ENCODE data around the gene MON1B.
"Not testable (repeated sequence)": the region's sequence is repeated elsewhere in the genome, so short reads cannot be mapped to it uniquely, and the experiment has no call there.

MON1B gene

DNA sequence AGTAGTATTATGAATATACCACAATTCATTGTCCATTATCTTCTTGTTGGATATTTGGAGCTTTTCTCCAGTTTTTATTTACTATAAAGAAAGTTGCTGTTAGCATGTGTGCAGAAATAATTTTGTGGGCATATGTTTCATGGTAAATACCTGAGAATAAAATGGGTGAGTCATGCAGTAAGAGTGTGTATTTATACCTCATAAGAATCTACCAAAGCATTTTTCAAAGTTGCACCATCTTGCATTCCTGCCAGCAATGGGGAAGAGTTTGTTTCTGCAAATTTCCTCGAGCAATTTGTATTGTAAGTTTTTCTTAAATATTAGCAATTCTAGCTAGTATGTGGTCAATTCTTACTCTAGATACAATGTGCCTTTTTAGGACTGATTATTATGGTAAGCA, 7.9 kb upstream of the MON1B start:
- no peak for ATAC-seq
- TF ChIP-seq RARB (CRISPR knock-in tag; IDR thresholded peaks at IDR 0.05) (no peak), TOX (CRISPR knock-in tag; IDR thresholded peaks at IDR 0.05; ENCODE audit: borderline replicate concordance) (no peak), SNAI2 (CRISPR knock-in tag; IDR thresholded peaks at IDR 0.05) (no peak), ESRRG (CRISPR knock-in tag; IDR thresholded peaks at IDR 0.05) (no peak), ZC3H10 (CRISPR knock-in tag; IDR thresholded peaks at IDR 0.05) (no peak), ZFP3 (CRISPR knock-in tag; IDR thresholded peaks at IDR 0.05) (no peak), GLIS3 (CRISPR knock-in tag; IDR thresholded peaks at IDR 0.05) (no peak), PPARA (CRISPR knock-in tag; IDR thresholded peaks at IDR 0.05; ENCODE audit: borderline replicate concordance) (no peak), ZNF565 (CRISPR knock-in tag; conservative IDR thresholded peaks at IDR 0.05; ENCODE audit: low read depth) (no peak), CSDC2 (CRISPR knock-in tag; IDR thresholded peaks at IDR 0.05) (no peak), ZNF8 (CRISPR knock-in tag; IDR thresholded peaks at IDR 0.05) (no peak)
- TF ChIP-seq, protein P1, sequence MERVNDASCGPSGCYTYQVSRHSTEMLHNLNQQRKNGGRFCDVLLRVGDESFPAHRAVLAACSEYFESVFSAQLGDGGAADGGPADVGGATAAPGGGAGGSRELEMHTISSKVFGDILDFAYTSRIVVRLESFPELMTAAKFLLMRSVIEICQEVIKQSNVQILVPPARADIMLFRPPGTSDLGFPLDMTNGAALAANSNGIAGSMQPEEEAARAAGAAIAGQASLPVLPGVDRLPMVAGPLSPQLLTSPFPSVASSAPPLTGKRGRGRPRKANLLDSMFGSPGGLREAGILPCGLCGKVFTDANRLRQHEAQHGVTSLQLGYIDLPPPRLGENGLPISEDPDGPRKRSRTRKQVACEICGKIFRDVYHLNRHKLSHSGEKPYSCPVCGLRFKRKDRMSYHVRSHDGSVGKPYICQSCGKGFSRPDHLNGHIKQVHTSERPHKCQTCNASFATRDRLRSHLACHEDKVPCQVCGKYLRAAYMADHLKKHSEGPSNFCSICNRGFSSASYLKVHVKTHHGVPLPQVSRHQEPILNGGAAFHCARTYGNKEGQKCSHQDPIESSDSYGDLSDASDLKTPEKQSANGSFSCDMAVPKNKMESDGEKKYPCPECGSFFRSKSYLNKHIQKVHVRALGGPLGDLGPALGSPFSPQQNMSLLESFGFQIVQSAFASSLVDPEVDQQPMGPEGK (CRISPR knock-in tag; IDR thresholded peaks at IDR 0.05; ENCODE audit: borderline replicate concordance) = no peak

DNA sequence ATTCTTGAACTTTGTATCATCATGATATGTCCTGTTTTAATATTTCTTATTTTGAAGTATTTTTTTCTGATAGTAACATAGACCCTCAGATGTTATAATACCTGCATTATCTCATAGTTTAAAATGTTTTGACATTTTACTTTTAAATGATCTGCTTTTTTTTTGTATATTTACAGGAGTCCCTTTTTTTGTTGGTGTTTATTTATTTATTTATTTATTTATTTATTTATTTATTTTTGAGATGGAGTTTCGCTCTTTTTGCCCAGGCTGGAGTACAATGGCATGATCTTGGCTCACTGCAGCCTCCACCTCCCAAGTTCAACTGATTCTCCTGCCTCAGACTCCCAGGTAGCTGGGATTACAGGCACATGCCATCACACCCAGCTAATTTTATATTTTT, 4.7 kb upstream of the MON1B start:
- ATAC-seq = not testable (repeated sequence)

DNA sequence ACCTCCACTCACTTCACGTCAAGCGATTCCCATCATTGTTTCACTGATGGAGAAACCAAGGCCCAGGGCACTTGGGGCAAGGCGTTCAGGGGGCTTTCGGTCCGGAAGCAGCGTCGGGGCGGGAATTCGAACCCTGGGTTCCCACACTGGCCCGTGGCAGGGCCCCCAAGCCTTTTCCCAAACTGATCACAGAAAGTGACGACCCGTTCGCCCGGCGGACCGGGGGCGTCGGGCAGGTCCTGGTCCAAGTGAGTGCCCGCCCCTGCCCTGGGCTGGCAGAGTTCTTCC, 856 bp upstream of the MON1B start:
- ATAC-seq = no peak
- no peak for TF ChIP-seq ARNTL (CRISPR knock-in tag; IDR thresholded peaks at IDR 0.05; ENCODE audit: borderline replicate concordance, low read depth)
- TF ChIP-seq SNAI2 (CRISPR knock-in tag; IDR thresholded peaks at IDR 0.05) = no peak
- TF ChIP-seq, protein P2, sequence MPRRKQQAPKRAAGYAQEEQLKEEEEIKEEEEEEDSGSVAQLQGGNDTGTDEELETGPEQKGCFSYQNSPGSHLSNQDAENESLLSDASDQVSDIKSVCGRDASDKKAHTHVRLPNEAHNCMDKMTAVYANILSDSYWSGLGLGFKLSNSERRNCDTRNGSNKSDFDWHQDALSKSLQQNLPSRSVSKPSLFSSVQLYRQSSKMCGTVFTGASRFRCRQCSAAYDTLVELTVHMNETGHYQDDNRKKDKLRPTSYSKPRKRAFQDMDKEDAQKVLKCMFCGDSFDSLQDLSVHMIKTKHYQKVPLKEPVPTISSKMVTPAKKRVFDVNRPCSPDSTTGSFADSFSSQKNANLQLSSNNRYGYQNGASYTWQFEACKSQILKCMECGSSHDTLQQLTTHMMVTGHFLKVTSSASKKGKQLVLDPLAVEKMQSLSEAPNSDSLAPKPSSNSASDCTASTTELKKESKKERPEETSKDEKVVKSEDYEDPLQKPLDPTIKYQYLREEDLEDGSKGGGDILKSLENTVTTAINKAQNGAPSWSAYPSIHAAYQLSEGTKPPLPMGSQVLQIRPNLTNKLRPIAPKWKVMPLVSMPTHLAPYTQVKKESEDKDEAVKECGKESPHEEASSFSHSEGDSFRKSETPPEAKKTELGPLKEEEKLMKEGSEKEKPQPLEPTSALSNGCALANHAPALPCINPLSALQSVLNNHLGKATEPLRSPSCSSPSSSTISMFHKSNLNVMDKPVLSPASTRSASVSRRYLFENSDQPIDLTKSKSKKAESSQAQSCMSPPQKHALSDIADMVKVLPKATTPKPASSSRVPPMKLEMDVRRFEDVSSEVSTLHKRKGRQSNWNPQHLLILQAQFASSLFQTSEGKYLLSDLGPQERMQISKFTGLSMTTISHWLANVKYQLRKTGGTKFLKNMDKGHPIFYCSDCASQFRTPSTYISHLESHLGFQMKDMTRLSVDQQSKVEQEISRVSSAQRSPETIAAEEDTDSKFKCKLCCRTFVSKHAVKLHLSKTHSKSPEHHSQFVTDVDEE (CRISPR knock-in tag; IDR thresholded peaks at IDR 0.05) = no peak

DNA sequence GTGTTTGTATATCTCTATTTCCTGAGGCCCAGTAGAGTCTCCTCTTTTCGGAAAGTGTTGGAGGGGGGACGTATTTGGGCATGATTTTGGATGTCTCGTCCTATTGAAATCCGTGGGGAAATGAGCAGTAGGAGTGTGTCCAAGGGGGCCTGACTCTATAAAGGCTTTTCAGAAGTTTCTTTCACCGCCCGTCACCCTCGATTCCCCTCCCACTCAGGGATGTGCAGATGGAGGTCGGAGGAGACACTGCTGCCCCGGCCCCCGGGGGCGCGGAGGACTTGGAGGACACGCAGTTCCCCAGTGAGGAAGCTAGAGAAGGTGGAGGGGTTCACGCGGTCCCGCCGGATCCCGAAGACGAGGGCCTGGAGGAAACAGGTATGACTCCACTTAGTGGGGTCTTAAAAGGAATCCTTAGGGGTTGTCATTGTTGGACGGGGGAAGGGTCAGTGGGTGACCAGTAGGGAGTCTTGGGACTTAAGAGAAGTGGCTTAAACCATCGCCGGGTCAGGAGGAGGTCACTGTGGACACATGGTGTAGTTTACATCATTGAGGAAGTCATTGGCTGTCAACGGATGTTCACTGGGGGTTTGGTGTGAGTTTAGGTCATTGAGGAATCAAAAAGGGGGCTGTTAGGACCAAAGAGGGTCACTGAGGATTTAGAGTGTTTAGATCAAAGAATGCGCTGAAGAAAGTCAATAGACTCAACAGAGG, 424 bp downstream of the MON1B start:
- peak; percentile 2 for ATAC-seq
- TF ChIP-seq, protein P3, sequence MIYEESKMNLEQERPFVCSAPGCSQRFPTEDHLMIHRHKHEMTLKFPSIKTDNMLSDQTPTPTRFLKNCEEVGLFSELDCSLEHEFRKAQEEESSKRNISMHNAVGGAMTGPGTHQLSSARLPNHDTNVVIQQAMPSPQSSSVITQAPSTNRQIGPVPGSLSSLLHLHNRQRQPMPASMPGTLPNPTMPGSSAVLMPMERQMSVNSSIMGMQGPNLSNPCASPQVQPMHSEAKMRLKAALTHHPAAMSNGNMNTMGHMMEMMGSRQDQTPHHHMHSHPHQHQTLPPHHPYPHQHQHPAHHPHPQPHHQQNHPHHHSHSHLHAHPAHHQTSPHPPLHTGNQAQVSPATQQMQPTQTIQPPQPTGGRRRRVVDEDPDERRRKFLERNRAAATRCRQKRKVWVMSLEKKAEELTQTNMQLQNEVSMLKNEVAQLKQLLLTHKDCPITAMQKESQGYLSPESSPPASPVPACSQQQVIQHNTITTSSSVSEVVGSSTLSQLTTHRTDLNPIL (CRISPR knock-in tag; IDR thresholded peaks at IDR 0.05; ENCODE audit: low read depth) = no peak
- TF ChIP-seq, protein P4, sequence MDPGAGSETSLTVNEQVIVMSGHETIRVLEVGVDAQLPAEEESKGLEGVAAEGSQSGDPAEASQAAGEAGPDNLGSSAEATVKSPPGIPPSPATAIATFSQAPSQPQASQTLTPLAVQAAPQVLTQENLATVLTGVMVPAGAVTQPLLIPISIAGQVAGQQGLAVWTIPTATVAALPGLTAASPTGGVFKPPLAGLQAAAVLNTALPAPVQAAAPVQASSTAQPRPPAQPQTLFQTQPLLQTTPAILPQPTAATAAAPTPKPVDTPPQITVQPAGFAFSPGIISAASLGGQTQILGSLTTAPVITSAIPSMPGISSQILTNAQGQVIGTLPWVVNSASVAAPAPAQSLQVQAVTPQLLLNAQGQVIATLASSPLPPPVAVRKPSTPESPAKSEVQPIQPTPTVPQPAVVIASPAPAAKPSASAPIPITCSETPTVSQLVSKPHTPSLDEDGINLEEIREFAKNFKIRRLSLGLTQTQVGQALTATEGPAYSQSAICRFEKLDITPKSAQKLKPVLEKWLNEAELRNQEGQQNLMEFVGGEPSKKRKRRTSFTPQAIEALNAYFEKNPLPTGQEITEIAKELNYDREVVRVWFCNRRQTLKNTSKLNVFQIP (CRISPR knock-in tag; IDR thresholded peaks at IDR 0.05; ENCODE audit: borderline replicate concordance, low read depth) = no peak
- TF ChIP-seq, protein P5, sequence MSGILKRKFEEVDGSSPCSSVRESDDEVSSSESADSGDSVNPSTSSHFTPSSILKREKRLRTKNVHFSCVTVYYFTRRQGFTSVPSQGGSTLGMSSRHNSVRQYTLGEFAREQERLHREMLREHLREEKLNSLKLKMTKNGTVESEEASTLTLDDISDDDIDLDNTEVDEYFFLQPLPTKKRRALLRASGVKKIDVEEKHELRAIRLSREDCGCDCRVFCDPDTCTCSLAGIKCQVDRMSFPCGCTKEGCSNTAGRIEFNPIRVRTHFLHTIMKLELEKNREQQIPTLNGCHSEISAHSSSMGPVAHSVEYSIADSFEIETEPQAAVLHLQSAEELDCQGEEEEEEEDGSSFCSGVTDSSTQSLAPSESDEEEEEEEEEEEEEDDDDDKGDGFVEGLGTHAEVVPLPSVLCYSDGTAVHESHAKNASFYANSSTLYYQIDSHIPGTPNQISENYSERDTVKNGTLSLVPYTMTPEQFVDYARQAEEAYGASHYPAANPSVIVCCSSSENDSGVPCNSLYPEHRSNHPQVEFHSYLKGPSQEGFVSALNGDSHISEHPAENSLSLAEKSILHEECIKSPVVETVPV (CRISPR knock-in tag; IDR thresholded peaks at IDR 0.05) = no peak

DNA sequence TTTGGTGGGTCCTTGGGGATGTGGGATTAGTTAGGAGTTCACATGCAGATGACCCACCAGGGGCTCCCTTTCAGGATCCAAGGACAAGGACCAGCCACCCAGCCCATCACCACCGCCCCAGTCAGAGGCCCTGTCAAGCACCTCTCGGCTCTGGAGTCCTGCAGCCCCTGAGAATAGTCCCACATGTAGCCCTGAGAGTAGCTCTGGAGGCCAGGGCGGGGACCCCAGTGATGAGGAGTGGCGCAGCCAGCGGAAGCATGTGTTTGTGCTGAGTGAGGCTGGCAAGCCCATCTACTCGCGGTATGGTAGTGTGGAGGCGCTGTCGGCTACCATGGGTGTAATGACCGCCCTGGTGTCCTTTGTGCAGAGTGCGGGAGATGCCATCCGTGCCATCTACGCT, 2.4 kb downstream of the MON1B start:
- ATAC-seq = no peak
- TF ChIP-seq SNAI2 (CRISPR knock-in tag; IDR thresholded peaks at IDR 0.05) (no peak), ZC3H10 (CRISPR knock-in tag; IDR thresholded peaks at IDR 0.05) (no peak), BACH2 (CRISPR knock-in tag; IDR thresholded peaks at IDR 0.05; ENCODE audit: borderline replicate concordance) (no peak), PPARA (CRISPR knock-in tag; IDR thresholded peaks at IDR 0.05; ENCODE audit: borderline replicate concordance) (no peak), ZNF70 (CRISPR knock-in tag; IDR thresholded peaks at IDR 0.05) (no peak), ZFP3 (CRISPR knock-in tag; IDR thresholded peaks at IDR 0.05) (no peak), ISL1 (CRISPR knock-in tag; IDR thresholded peaks at IDR 0.05) (no peak)
- TF ChIP-seq, protein P5 (CRISPR knock-in tag; IDR thresholded peaks at IDR 0.05) = no peak
- TF ChIP-seq, protein P3 (CRISPR knock-in tag; IDR thresholded peaks at IDR 0.05; ENCODE audit: low read depth) = no peak

Data from SK-N-SH treated with all-trans-retinoic acid at 6 μM for 48 hours (cell line).